UCSD-AML1 (cell line): ENCODE results near the gene SLC24A1.

Experiments used
- DNase-seq: peaks from one replicate; lab custom pipeline; 2025; ENCODE audit not compliant: unreplicated experiment; lab: John Stamatoyannopoulos, UW

SLC24A1 gene

DNA sequence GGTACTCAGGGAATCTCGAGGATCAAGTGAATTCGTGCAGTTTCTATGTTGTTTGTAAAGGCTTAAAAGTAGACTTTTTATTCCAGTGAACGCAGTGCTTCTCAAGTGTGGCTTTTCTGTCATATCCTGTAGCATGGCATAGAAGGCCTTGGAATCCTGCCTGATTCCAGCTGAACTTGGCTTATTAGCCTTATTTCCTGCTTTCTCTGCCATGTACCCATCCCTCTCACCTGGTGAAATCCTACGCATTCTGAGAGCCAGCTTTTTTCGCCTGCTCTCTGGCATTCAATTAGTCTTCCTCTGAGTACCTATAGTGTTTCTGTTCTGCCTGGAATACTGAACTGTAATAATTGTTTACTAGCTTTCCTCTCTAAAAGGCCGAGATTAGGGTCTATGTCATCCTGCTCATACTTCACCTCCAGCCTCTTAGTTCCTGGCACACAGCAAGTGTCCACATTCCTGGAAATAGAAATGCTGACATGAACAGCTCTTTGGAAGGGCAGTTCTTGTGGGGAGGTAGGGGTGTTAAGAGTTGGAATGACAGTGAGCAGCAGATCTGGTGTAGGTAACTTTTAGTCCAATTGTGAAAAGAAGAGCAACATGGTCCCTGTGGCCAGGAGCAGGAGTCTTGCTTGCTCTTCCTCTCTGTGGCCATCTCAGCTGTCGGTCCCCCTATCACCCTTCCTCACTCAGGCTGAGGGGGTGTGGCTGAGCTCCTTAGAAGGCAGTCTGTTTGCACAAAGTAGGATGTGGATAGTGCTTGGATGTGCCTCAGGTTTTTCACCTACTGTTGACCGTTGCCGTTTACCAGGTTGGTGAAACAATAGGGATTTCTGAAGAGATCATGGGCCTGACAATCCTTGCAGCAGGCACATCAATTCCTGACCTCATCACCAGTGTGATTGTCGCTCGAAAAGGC lies 30.4 kb downstream of the SLC24A1 start:
- no peak for DNase-seq

DNA sequence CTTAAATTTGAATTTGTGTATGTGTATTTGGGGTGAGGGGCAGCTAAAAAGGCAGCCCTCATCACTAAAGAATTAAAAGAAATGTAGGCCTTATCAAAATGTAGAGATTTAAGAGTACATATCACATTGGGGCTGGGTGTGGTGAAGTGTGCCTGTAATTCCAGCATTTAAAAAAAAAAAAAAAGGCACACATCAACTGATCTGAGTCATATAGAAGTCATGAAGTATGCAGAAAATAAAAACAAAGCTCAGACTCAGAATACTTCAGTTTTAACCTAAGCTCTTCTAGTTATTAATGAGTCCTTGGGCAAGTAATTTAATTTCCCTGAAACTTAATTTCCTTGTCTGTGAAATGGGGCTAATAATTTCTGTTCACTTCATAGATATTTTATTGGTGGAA lies 31.6 kb downstream of the SLC24A1 start:
- DNase-seq, result no peak

DNA sequence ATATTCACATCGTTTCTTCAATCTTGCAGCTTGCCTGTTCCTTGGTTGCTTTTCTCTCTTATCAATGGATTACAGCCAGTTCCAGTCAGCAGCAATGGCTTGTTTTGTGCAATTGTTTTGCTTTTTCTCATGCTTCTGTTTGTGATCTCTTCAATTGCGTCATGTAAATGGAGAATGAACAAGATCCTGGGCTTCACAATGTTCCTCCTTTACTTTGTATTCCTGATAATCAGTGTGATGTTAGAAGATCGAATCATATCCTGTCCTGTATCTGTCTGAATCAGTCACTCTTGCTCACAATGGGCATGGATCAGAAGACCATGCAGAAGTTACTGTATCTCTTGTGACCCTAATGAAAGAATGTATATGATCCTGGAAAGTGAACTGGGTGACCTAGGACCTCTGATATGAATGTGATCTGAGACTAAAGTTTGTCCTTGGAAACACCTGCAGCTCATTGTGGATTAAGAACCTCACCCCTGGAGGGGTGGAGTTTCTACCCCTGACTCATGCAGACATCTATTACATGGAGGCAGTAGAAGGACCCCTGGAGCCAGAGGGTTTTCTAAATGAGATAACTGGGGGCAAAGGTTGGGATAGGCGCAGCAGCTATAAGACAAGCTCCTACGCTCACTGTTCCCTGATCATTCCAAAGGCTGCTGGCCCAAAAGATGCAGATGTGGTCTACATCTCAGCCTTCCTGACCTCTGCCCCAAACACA lies 32.2 kb downstream of the SLC24A1 start:
- no peak for DNase-seq

- DNase-seq, result no peak
Measured at GRCh38 chr15:65655026-65655425, 33.3 kb downstream of the SLC24A1 start.

DNA sequence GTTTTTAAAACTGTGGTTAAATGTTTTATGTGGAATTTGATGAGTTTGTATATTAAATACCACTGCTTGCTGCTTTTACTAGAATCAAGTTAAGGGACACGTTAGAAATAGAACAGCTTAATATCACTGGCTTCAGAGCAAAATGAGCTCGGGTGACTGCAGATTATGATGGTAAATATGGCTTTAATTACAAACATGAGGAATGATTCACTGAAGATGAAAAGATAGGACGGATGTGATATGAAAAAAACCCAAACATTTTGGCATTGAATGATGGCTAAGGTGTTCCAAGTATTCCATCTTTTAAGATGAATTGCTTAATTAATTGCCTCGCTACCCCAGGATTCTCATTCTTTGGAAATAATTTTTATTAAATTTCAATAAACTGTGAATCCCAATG lies 33.7 kb downstream of the SLC24A1 start:
- DNase-seq, result no peak

DNA sequence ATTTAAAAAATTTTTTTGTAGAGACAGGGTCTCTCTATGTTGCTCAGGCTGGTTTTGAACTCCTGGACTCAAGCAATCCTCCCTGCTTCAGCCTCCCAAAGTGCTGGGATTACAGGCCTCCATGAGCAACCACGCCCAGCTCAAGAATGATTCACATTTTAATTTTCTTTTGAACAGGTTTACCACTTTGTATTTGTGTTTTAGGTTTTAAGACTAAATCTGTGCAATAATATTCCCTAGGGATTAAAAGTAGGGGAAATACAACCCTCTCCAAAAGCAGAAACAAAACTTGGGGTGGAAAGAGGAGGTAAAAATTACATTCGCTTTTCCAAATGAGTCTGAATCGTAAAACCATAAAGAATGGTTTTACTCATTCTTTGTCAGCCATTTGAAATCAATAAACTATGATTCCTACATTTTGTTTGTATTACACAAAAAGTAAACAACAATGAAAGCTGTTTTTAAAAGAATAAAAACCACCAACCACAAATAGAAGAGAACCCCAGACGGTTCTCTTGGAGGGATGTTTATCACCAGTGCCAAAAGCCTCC lies 37.8 kb downstream of the SLC24A1 start:
- no peak for DNase-seq

DNA sequence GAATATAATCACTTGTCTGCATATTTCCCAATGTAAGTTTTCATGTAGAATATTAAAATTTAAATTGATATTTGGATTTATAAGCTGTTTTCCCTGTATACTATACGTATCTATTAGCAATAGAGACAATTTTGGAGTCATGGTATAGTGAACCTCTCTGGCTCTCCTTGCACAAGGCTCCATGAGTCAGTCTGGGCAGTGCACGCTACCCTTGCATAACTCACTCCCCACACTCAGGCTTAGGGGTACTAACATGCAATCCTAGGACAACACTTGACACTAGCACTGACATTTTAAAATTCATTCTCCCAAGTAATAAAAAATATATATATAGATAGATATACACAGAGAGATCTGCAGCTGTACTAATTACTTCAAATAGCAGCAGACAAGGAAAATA lies 39.2 kb downstream of the SLC24A1 start:
- DNase-seq, result no peak

DNA sequence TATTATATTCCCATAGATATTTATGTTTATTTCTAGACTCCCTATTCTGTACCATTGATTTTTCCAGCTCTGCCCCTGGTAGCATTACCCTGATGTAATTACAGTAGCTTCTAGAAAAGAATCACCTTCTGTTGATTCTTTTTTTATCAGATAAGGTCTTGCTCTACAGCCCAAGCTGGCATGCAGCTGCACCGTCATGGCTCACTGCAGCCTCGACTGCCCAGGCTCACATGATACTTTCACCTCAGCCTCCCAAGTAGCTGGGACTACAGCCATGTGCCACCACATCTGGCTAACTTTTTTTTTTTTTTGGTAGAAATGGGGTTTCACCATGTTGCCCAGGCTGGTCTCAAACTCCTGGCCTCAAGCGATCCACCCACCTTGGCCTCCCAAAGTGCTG lies 41.8 kb downstream of the SLC24A1 start:
- no peak for DNase-seq

DNA sequence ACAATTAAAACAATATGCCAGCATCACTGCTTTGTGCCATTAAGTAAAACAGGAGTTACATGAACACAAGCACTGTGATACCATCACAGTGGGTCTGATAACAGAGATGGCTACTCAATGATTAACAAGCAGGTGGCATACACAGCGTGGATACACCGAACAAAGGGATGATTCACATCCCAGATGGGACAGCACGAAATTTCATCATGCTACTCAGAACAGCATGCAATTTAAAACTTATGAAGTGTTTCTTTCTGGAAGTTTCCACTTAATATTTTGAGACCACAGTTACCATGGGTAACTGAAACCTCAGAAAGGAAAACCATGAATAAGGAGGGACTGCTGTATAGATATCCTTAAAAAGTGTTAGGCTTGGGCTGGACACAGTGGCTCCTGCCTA lies 44.5 kb downstream of the SLC24A1 start:
- no peak for DNase-seq

DNA sequence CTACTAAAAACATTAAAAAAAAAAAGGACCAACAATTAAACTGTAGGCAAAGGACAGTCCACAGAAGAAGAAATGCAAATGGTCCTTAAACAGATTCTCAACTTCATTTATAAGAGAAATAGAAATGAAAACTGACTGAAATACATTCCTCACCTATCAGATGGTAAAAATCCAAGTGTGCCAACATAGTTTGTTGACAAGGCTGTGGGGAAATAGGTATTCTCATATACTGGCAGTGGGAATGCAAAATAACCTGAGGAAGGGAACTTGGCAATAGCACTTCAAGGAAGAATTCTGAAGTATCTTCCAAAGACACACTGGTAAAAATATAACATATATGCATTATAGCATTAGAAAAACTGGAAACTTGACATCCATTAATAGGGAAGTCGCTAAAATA lies 53.8 kb downstream of the SLC24A1 start:
- DNase-seq, result no peak

DNA sequence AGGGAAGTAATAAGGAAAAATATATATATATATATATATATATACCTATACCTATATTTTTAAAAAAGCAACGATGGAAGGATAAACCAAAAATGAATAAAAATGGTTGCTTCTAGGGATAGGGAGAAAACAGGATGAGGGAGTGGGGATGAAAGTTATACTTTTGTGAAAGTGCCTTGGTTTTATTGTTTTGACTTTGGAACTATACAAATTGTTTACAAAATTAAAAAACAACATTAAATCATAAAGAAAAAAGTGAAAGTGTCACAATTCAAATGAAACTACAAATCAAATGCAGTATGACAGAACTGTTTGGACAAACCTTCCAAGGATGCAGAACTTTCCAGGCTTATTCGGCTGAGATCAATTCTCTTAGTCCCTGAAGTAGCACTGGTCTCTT lies 54.4 kb downstream of the SLC24A1 start:
- no peak for DNase-seq

DNA sequence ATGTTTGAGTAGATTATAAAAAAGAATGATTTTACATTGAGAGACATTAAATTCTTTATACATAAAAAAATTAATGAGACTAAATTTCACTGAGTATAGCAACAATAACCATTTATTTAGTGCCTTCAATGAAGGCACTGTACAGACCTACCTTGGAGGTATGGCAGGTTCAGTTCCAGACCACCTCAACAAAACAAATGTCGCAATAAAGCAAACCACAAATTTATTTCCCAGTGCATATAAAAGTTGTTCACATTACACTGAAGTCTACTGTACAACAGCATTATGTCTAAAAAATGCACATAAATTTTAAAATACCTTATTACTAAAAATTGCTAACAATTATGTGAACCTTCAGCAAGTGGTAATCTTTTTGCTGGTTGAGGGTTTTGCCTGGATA lies 58.8 kb downstream of the SLC24A1 start:
- DNase-seq, result no peak

DNA sequence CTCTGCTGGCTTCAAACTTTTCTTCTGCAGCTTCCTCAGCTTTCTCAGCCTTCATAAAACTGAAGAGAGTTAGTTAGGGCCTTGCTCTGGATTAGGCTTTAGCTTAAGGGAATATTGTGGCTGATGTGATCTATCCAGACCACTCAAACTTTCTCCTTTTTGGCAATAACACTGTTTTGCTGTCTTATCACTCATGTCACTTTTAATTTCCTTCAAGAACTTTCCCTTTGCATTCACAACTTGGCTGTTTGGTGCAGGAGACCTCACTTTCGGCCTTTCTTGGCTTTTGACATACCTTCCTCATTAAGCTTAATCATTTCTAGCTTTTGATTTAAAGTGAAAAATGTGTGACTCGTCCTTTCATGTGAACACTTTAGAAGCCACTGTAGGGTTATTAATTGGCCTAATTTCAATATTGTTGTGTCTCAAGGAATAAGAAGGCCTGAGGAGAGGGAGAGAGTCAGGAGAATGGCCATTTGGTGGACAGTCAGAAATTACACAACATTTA lies 60.7 kb downstream of the SLC24A1 start:
- no peak for DNase-seq

- no peak for DNase-seq
Measured at GRCh38 chr15:65688462-65688861, 66.7 kb downstream of the SLC24A1 start.

DNA sequence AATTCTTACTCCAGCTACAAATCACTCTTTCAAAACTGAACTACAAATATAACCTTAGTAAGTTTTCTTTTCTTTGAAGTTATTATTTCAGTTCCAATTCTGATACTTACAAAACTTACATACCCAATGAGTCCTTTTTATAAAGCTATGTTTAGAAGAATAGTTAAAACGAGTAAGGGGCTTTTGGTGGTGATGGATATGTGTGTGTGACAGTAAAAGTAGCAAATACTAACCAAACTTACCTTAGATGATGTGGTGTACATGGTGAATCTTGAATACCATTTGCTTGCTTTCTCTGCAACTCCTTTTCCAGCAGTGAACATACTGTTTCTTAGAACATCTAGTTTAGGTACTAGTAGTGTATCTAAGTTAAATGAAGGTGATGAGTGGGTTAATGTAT lies 68.4 kb downstream of the SLC24A1 start:
- DNase-seq, result no peak

- DNase-seq, result no peak
Measured at GRCh38 chr15:65690778-65691177, 69.0 kb downstream of the SLC24A1 start.

GRCh38 chr15:65695081-65695480 lies 73.3 kb downstream of the SLC24A1 start:
- no peak for DNase-seq
